ENCODE results near the gene RAP1GAP2. TPM values are rescaled to one million over a fixed set of nuclear protein-coding genes. Genes with fewer than 3 reads are reported as not detected.

Gene RAP1GAP2
- polyA plus RNA-seq, 1 of the 3 experiments (the other 2 are of a cell fraction) = 22.0 TPM

DNA sequence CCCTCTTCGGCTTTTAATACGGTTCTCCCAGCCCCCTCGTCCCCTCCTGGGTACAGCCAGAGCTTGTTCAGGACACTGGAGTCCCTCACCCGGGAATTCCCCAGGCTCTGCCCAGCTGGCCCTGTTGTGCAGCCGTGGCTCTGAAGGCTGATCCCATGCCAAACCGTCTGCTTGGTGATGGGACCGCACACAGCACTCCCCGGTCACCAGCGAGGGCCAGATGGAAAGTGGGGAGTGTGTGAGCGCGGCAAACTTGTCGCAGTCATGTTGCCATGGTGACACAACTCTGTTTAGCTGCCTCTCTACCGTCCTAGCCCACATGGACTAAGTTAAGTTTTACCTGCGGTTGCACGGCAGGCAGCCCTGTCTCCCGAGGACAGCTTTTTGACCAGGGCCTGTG is 107.9 kb downstream of the RAP1GAP2 start:
- H3K4me1 ChIP-seq (ENCODE audit: control insufficient read depth in 1 of 2, insufficient read depth in 2 of 2, low read depth in 1 of 2, low read length in 1 of 2) = peaks cover 0 to 80% of the 10 kb centered on the region in 2 experiments; a peak in 1 of 4 replicates
- DNase-seq = peak; percentile 78
- H2AFZ ChIP-seq (ENCODE audit: low read depth) = no peak overlapping the region
- H4K20me1 ChIP-seq (ENCODE audit: insufficient read depth) = peaks cover 10% of the 10 kb centered on the region; the same call in 1 of the 2 replicates
- CTCF ChIA-PET = interaction anchor here (0.9 to 17.6 kb wide), 5 partner anchors 25 to 57 kb away, joined by 3 to 177 read pairs (median 8); no protein-coding TSS in a partner anchor
- no peaks in the 10 kb centered on the region for H3K9me2 ChIP-seq
- H3K9ac ChIP-seq = no peak overlapping the region
- TF ChIP-seq EP300 (IDR thresholded peaks at IDR 0.05; ENCODE audit: borderline replicate concordance in 1 of 2, low read depth in 1 of 2, low read length in 1 of 2) (peak in 1 of 2 experiments; percentile 62; a peak in 1 of 4 replicates), MXI1 (IDR thresholded peaks at IDR 0.05; ENCODE audit: low read depth, low read length) (peak; percentile 81), FOXJ3 (CRISPR knock-in tag; IDR thresholded peaks at IDR 0.05) (peak; percentile 65; the same call in 1 of the 2 replicates), RCOR1 (IDR thresholded peaks at IDR 0.05; ENCODE audit: low read length) (peak; percentile 57; the same call in 1 of the 2 replicates)
- TF ChIP-seq, protein P1, sequence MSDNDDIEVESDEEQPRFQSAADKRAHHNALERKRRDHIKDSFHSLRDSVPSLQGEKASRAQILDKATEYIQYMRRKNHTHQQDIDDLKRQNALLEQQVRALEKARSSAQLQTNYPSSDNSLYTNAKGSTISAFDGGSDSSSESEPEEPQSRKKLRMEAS (IDR thresholded peaks at IDR 0.05; ENCODE audit: low read depth) = no peak
- H3K36me3 ChIP-seq (replicated peaks in 1 of 2; ENCODE audit: control insufficient read depth in 1 of 2, insufficient read depth in 2 of 2, low read length in 1 of 2) = no peaks in the 10 kb centered on the region
- H3K27ac ChIP-seq (ENCODE audit: low read depth in 2 of 2, low read length in 1 of 2) = peak overlapping the region in 1 of 2 experiments; percentile 97; a peak in 2 of 4 replicates
- no peaks in the 10 kb centered on the region for H3F3A ChIP-seq (replicated peaks; ENCODE audit: insufficient read depth)
- no peaks in the 10 kb centered on the region for H3K9me3 ChIP-seq
- no peak overlapping the region for H3K4me2 ChIP-seq
- no peaks in the 10 kb centered on the region for H3K27me3 ChIP-seq (ENCODE audit: insufficient read depth)
- no peak overlapping the region for H3K4me3 ChIP-seq (ENCODE audit: low read depth in 2 of 2, low read length in 1 of 2)
- 39% methylated on average over 11 of the region's 16 CpGs for WGBS (ENCODE audit: low lambda C conversion rate)
- POLR2A ChIA-PET = interaction anchor here (0.9 to 6.3 kb wide), 4 partner anchors 12 to 55 kb away, joined by 3 to 69 read pairs (median 24); no protein-coding TSS in a partner anchor
- peaks cover 37% of the 10 kb centered on the region; the same call in 1 of the 2 replicates for H3K79me2 ChIP-seq (ENCODE audit: insufficient read depth)

DNA sequence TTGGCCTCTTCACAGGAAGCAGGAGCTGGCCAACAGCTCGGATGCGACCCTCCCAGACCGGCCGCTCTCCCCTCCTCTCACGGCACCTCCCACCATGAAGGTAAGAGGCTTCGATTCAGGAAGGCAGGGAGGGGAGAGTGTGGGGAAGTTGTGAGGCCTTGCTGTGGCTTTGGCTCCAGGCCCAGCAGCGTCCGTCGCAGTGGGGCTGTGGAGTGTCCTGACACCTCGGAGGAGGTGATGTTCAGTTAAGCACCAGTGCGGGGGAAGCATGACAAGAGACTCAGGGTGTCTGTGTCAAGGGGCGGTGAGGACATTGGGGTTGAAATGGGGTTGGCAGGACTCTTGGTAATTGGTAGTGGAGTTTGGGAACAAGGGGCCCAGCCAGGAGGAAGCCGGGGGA is 109.0 kb downstream of the RAP1GAP2 start:
- peaks cover 25% of the 10 kb centered on the region; the same call in 1 of the 2 replicates for H3K79me2 ChIP-seq (ENCODE audit: insufficient read depth)
- ChIA-PET CTCF (interaction anchor here (1.0 to 17.6 kb wide), 9 partner anchors 10 to 108 kb away, joined by 3 to 177 read pairs (median 4); no protein-coding TSS in a partner anchor), POLR2A (interaction anchor here (1.1 to 6.3 kb wide), 4 partner anchors 9 to 52 kb away, joined by 3 to 69 read pairs (median 28); no protein-coding TSS in a partner anchor)
- no peaks in the 10 kb centered on the region for H3K9me2 ChIP-seq
- H3K27ac ChIP-seq (ENCODE audit: low read depth in 2 of 2, low read length in 1 of 2) = peak overlapping the region; percentile 6 to 97; a peak in 3 of 4 replicates
- H3K4me1 ChIP-seq (ENCODE audit: control insufficient read depth in 1 of 2, insufficient read depth in 2 of 2, low read depth in 1 of 2, low read length in 1 of 2) = peaks cover 0 to 89% of the 10 kb centered on the region in 2 experiments; a peak in 1 of 4 replicates
- H4K20me1 ChIP-seq (ENCODE audit: insufficient read depth) = peaks cover 3% of the 10 kb centered on the region; the same call in 1 of the 2 replicates
- no peaks in the 10 kb centered on the region for H3K27me3 ChIP-seq (ENCODE audit: insufficient read depth)
- H3K9ac ChIP-seq = no peak overlapping the region
- H3K4me2 ChIP-seq = no peak overlapping the region
- DNase-seq = no peak
- no peaks in the 10 kb centered on the region for H3F3A ChIP-seq (replicated peaks; ENCODE audit: insufficient read depth)
- no peaks in the 10 kb centered on the region for H3K36me3 ChIP-seq (replicated peaks in 1 of 2; ENCODE audit: control insufficient read depth in 1 of 2, insufficient read depth in 2 of 2, low read length in 1 of 2)
- H2AFZ ChIP-seq (ENCODE audit: low read depth) = no peak overlapping the region
- H3K4me3 ChIP-seq (ENCODE audit: low read depth in 2 of 2, low read length in 1 of 2) = no peak overlapping the region
- TF ChIP-seq, protein P2, sequence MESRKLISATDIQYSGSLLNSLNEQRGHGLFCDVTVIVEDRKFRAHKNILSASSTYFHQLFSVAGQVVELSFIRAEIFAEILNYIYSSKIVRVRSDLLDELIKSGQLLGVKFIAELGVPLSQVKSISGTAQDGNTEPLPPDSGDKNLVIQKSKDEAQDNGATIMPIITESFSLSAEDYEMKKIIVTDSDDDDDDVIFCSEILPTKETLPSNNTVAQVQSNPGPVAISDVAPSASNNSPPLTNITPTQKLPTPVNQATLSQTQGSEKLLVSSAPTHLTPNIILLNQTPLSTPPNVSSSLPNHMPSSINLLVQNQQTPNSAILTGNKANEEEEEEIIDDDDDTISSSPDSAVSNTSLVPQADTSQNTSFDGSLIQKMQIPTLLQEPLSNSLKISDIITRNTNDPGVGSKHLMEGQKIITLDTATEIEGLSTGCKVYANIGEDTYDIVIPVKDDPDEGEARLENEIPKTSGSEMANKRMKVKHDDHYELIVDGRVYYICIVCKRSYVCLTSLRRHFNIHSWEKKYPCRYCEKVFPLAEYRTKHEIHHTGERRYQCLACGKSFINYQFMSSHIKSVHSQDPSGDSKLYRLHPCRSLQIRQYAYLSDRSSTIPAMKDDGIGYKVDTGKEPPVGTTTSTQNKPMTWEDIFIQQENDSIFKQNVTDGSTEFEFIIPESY (IDR thresholded peaks at IDR 0.05; ENCODE audit: borderline replicate concordance, low read depth) = no peak
- TF ChIP-seq, protein P3, sequence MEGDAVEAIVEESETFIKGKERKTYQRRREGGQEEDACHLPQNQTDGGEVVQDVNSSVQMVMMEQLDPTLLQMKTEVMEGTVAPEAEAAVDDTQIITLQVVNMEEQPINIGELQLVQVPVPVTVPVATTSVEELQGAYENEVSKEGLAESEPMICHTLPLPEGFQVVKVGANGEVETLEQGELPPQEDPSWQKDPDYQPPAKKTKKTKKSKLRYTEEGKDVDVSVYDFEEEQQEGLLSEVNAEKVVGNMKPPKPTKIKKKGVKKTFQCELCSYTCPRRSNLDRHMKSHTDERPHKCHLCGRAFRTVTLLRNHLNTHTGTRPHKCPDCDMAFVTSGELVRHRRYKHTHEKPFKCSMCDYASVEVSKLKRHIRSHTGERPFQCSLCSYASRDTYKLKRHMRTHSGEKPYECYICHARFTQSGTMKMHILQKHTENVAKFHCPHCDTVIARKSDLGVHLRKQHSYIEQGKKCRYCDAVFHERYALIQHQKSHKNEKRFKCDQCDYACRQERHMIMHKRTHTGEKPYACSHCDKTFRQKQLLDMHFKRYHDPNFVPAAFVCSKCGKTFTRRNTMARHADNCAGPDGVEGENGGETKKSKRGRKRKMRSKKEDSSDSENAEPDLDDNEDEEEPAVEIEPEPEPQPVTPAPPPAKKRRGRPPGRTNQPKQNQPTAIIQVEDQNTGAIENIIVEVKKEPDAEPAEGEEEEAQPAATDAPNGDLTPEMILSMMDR (IDR thresholded peaks at IDR 0.05) = no peak
- TF ChIP-seq JUND (IDR thresholded peaks at IDR 0.05) = no peak
- TF ChIP-seq GABPA (IDR thresholded peaks at IDR 0.05; ENCODE audit: low read depth) = no peak
- TF ChIP-seq NRF1 (IDR thresholded peaks at IDR 0.05; ENCODE audit: low read depth, low read length) = no peak
- no peak for TF ChIP-seq RXRA (IDR thresholded peaks at IDR 0.05; ENCODE audit: borderline replicate concordance, low read depth)
- TF ChIP-seq, protein P4, sequence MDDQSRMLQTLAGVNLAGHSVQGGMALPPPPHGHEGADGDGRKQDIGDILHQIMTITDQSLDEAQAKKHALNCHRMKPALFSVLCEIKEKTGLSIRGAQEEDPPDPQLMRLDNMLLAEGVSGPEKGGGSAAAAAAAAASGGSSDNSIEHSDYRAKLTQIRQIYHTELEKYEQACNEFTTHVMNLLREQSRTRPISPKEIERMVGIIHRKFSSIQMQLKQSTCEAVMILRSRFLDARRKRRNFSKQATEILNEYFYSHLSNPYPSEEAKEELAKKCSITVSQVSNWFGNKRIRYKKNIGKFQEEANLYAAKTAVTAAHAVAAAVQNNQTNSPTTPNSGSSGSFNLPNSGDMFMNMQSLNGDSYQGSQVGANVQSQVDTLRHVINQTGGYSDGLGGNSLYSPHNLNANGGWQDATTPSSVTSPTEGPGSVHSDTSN (IDR thresholded peaks at IDR 0.05) = no peak
- TF ChIP-seq, protein P5, sequence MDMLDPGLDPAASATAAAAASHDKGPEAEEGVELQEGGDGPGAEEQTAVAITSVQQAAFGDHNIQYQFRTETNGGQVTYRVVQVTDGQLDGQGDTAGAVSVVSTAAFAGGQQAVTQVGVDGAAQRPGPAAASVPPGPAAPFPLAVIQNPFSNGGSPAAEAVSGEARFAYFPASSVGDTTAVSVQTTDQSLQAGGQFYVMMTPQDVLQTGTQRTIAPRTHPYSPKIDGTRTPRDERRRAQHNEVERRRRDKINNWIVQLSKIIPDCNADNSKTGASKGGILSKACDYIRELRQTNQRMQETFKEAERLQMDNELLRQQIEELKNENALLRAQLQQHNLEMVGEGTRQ (IDR thresholded peaks at IDR 0.05; ENCODE audit: borderline replicate concordance, low read depth, low read length) = no peak
- TF ChIP-seq MXI1 (IDR thresholded peaks at IDR 0.05; ENCODE audit: low read depth, low read length) = no peak
- no peak for TF ChIP-seq CHD2 (IDR thresholded peaks at IDR 0.05; ENCODE audit: low read length, partially characterized antibody)
- TF ChIP-seq TAF1 (IDR thresholded peaks at IDR 0.05; ENCODE audit: borderline replicate concordance, low read depth, low read length) = no peak
- TF ChIP-seq MEF2A (IDR thresholded peaks at IDR 0.05; ENCODE audit: borderline replicate concordance, low read depth) = no peak
- 81% methylated on average over 13 of the region's 13 CpGs for WGBS (ENCODE audit: low lambda C conversion rate)
- no peaks in the 10 kb centered on the region for H3K9me3 ChIP-seq

All from SK-N-SH (cell line).